GM15510 (cell line): Measurements from ENCODE around the gene BRIP1.

Experiments
- POLR2A ChIP-seq: IDR thresholded peaks from 3 replicates; pipeline ENCODE4 v1.6.1; 2011; ENCODE audit warnings: borderline replicate concordance; ENCODE audit not compliant: insufficient read length; ENCODE audit errors: extremely low read depth

Gene BRIP1

GRCh38 chr17:61795546-61795945 is 67.8 kb downstream of the BRIP1 start:
- TF ChIP-seq POLR2A, result no peak

- no peak for TF ChIP-seq POLR2A
These were observed 68.5 kb downstream of the BRIP1 start for GRCh38 chr17:61794792-61795191.

GRCh38 chr17:61794242-61794641 is 69.1 kb downstream of the BRIP1 start:
- no peak for TF ChIP-seq POLR2A

GRCh38 chr17:61793565-61793964 is 69.8 kb downstream of the BRIP1 start:
- TF ChIP-seq POLR2A, result no peak

GRCh38 chr17:61789872-61790271 is 73.5 kb downstream of the BRIP1 start:
- no peak for TF ChIP-seq POLR2A

GRCh38 chr17:61786088-61786487 is 77.2 kb downstream of the BRIP1 start:
- TF ChIP-seq POLR2A, result no peak

GRCh38 chr17:61784510-61784909 is 78.8 kb downstream of the BRIP1 start:
- no peak for TF ChIP-seq POLR2A

- TF ChIP-seq POLR2A, result no peak
These were observed 79.6 kb downstream of the BRIP1 start for GRCh38 chr17:61783556-61784304.

- no peak for TF ChIP-seq POLR2A
These were observed 80.2 kb downstream of the BRIP1 start for GRCh38 chr17:61783120-61783519.

- TF ChIP-seq POLR2A, result no peak
These were observed 80.6 kb downstream of the BRIP1 start for GRCh38 chr17:61782683-61783082.

GRCh38 chr17:61775364-61775763 is 88.0 kb downstream of the BRIP1 start:
- TF ChIP-seq POLR2A, result no peak

- no peak for TF ChIP-seq POLR2A
These were observed 88.6 kb downstream of the BRIP1 start for GRCh38 chr17:61774724-61775123.

- no peak for TF ChIP-seq POLR2A
These were observed 92.4 kb downstream of the BRIP1 start for GRCh38 chr17:61770752-61771533.

GRCh38 chr17:61770043-61770442 is 93.3 kb downstream of the BRIP1 start:
- TF ChIP-seq POLR2A, result no peak

- TF ChIP-seq POLR2A, result no peak
These were observed 94.9 kb downstream of the BRIP1 start for GRCh38 chr17:61768405-61768804.

GRCh38 chr17:61766520-61766919 is 96.8 kb downstream of the BRIP1 start:
- no peak for TF ChIP-seq POLR2A
